GM23338 (cell line): ENCODE data around the gene B4GALT2. TPM values are rescaled to one million over a fixed set of nuclear protein-coding genes. Genes with fewer than 3 reads are reported as not detected.

Source experiments
- ATAC-seq: fragments of 200-7000 bp; cut with Tn5 transposase; 3 replicates; pipeline ENCODE4 v1.9.1; 2020
- DNase-seq: peaks from one replicate; pipeline ENCODE4 v3.0.0-alpha.2; 2015; ENCODE audit warnings: low spot score
- H2AFZ ChIP-seq: fragments of 200-600 bp; sonication (generic); 2 replicates; pipeline ENCODE4 v1.8.0; 2016; ENCODE audit warnings: antibody characterized with exemption, mild to moderate bottlenecking, moderate library complexity
- H3F3A ChIP-seq: fragments of 200-600 bp; sonication (generic); replicated peaks from 2 replicates; pipeline ENCODE4 v1.8.0; 2017; ENCODE audit warnings: antibody characterized with exemption, mixed run types, low read depth
- H3K27ac ChIP-seq: fragments of 200-600 bp; sonication (generic); 2 replicates; pipeline ENCODE4 v1.6.1; 2016; ENCODE audit warnings: low read depth
- H3K27me3 ChIP-seq: fragments of 200-600 bp; sonication (generic); 2 replicates; pipeline ENCODE4 v1.8.0; 2016; ENCODE audit warnings: mild to moderate bottlenecking, mixed run types, moderate library complexity; ENCODE audit not compliant: insufficient read depth
- H3K36me3 ChIP-seq: fragments of 200-600 bp; sonication (generic); 2 replicates; pipeline ENCODE4 v1.8.0; 2016; ENCODE audit warnings: mild to moderate bottlenecking; ENCODE audit not compliant: insufficient read depth
- H3K4me1 ChIP-seq: fragments of 200-600 bp; sonication (generic); 2 replicates; pipeline ENCODE4 v1.8.0; 2016; ENCODE audit warnings: mild to moderate bottlenecking, moderate library complexity; ENCODE audit not compliant: insufficient read depth
- H3K4me2 ChIP-seq: fragments of 200-600 bp; sonication (generic); 2 replicates; pipeline ENCODE4 v1.7.1; 2017; ENCODE audit warnings: mixed run types
- H3K4me3 ChIP-seq: fragments of 200-600 bp; sonication (generic); 2 replicates; pipeline ENCODE4 v1.6.1; 2016; ENCODE audit warnings: mixed run types
- H3K79me2 ChIP-seq: fragments of 200-600 bp; sonication (generic); replicated peaks from 2 replicates; pipeline ENCODE4 v1.8.0; 2017; ENCODE audit warnings: mild to moderate bottlenecking; ENCODE audit not compliant: insufficient read depth
- H3K9me2 ChIP-seq: fragments of 200-600 bp; sonication (generic); 2 replicates; pipeline ENCODE4 v1.8.0; 2017; ENCODE audit not compliant: insufficient read depth
- H4K20me1 ChIP-seq: fragments of 200-600 bp; sonication (generic); replicated peaks from 2 replicates; pipeline ENCODE4 v1.8.0; 2017; ENCODE audit warnings: mild to moderate bottlenecking; ENCODE audit not compliant: insufficient read depth
- H3K27ac Mint-ChIP-seq: 2 replicates; pipeline ENCODE4 v1.8.0; 2020; ENCODE audit warnings: inconsistent platforms, mild to moderate bottlenecking, moderate library complexity, mixed read lengths
- H3K27me3 Mint-ChIP-seq: 3 replicates; pipeline ENCODE4 v1.8.0; 2022; ENCODE audit warnings: low read depth, mild to moderate bottlenecking, moderate library complexity, mixed read lengths, inconsistent platforms; ENCODE audit not compliant: insufficient read depth, poor library complexity
- H3K36me3 Mint-ChIP-seq: 3 replicates; pipeline ENCODE4 v1.8.0; 2021; ENCODE audit warnings: low read depth, mild to moderate bottlenecking, inconsistent platforms, moderate library complexity, mixed read lengths
- H3K4me1 Mint-ChIP-seq: 3 replicates; pipeline ENCODE4 v1.8.0; 2020; ENCODE audit warnings: mild to moderate bottlenecking, inconsistent platforms, mixed read lengths
- H3K4me3 Mint-ChIP-seq: 3 replicates; pipeline ENCODE4 v1.8.0; 2021; ENCODE audit warnings: moderate library complexity, mild to moderate bottlenecking, inconsistent platforms, mixed read lengths
- H3K9me3 Mint-ChIP-seq: 3 replicates; pipeline ENCODE4 v1.8.0; 2020; ENCODE audit warnings: moderate library complexity, mild to moderate bottlenecking, inconsistent platforms, mixed read lengths
- CREB1 ChIP-seq: fragments of 250-450 bp; sonication (Bioruptor Pico); IDR thresholded peaks from 2 replicates; pipeline ENCODE4 v1.5.0; 2020; ENCODE audit warnings: low read depth, mild to moderate bottlenecking, moderate library complexity
- EZH2phosphoT487 ChIP-seq: fragments of 200-600 bp; sonication (generic); IDR thresholded peaks from one replicate; pipeline ENCODE4 v1.8.1; 2018; ENCODE audit warnings: antibody characterized with exemption; ENCODE audit not compliant: unreplicated experiment
- JUNB ChIP-seq: IDR thresholded peaks from one replicate; pipeline ENCODE4 v1.6.1; 2016; ENCODE audit warnings: antibody characterized with exemption; ENCODE audit not compliant: unreplicated experiment
- NANOG ChIP-seq: IDR thresholded peaks from 2 replicates; pipeline ENCODE4 v1.6.1; 2016; ENCODE audit warnings: antibody characterized with exemption, borderline replicate concordance
- STAT1 ChIP-seq: IDR thresholded peaks from one replicate; pipeline ENCODE4 v1.6.1; 2016; ENCODE audit warnings: antibody characterized with exemption; ENCODE audit not compliant: unreplicated experiment
- ZNF114 ChIP-seq: fragments of 250-450 bp; sonication (Bioruptor Pico); IDR thresholded peaks from 2 replicates; pipeline ENCODE4 v1.5.0; 2020; ENCODE audit warnings: mild to moderate bottlenecking, moderate library complexity
- ZNF331 ChIP-seq: fragments of 250-450 bp; sonication (Bioruptor Pico); IDR thresholded peaks from 2 replicates; pipeline ENCODE4 v1.5.0; 2020; ENCODE audit warnings: low read depth, mild to moderate bottlenecking, moderate library complexity
- ZNF462 ChIP-seq: fragments of 250-450 bp; sonication (Bioruptor Pico); IDR thresholded peaks from 2 replicates; pipeline ENCODE4 v1.5.0; 2020; ENCODE audit warnings: mild to moderate bottlenecking, moderate library complexity
- polyA plus RNA-seq: library from polyadenylated mRNA; unstranded; fragments of >200 nt; fragmentation: Nextera tagmentation; extraction: Ambion mirVana; gene quantifications from 2 replicates; pipeline ENCODE4 v1.2.1, GENCODE V29; 2016
- total RNA-seq: library from RNA; depleted of rRNA; stranded (reverse); fragments of >200 nt; shearing (Covaris generic); gene quantifications from 2 replicates; pipeline ENCODE4 v1.2.3, GENCODE V29; 2014
- TF ChIP-seq, protein P1 (sequence below): IDR thresholded peaks from 2 replicates; pipeline ENCODE4 v1.6.1; 2016; ENCODE audit warnings: antibody characterized with exemption

B4GALT2 gene
- total and polyA plus RNA-seq, 2 experiments from 2014 or later: 22.4 to 63.1 TPM

GRCh38 chr1:43930949-43931275, 48.1 kb upstream of the B4GALT2 start (continued):
- no peak for TF ChIP-seq ZNF462 (CRISPR knock-in tag)
- no peak for TF ChIP-seq STAT1
- no peak for TF ChIP-seq ZNF114 (CRISPR knock-in tag)
- no peak for TF ChIP-seq ZNF331
- no peak for TF ChIP-seq NANOG
- no peak for TF ChIP-seq EZH2phosphoT487
- no peak for TF ChIP-seq JUNB

GRCh38 chr1:43931711-43932660, 47.0 kb upstream of the B4GALT2 start:
- Histone ChIP-seq H3K4me3 (no peak overlapping the region), H2AFZ (no peak overlapping the region), H3K79me2 (0 out of 2 replicates have a peak, but pooled peaks cover 1% of the 10 kb centered on the region), H3K36me3 (no peaks in the 10 kb centered on the region), H3K4me1 (peaks cover 30% of the 10 kb centered on the region), H3K27ac (no peak overlapping the region), H3K27me3 (peaks cover 8% of the 10 kb centered on the region), H4K20me1 (0 out of 2 replicates have a peak, but pooled peaks cover 1% of the 10 kb centered on the region), H3K4me2 (peak overlapping the region; percentile 97; the same call in 1 of the 2 replicates), H3K9me2 (no peaks in the 10 kb centered on the region), H3F3A (peaks cover 23% of the 10 kb centered on the region)
- H3K9me3 Mint-ChIP-seq: no peaks in the 10 kb centered on the region
- H3K4me1 Mint-ChIP-seq: peaks cover 40% of the 10 kb centered on the region
- no peaks in the 10 kb centered on the region; the same call in 2 of the 3 replicates for H3K36me3 Mint-ChIP-seq
- H3K27ac Mint-ChIP-seq: no peak overlapping the region
- H3K4me3 Mint-ChIP-seq: peak overlapping the region; percentile 81; the same call in 2 of the 3 replicates
- DNase-seq (no peak), ATAC-seq (no peak)
- peaks cover 33% of the 10 kb centered on the region for H3K27me3 Mint-ChIP-seq
- TF ChIP-seq STAT1: no peak
- no peak for TF ChIP-seq JUNB
- no peak for TF ChIP-seq ZNF114 (CRISPR knock-in tag)
- TF ChIP-seq CREB1: no peak
- TF ChIP-seq, protein P1, sequence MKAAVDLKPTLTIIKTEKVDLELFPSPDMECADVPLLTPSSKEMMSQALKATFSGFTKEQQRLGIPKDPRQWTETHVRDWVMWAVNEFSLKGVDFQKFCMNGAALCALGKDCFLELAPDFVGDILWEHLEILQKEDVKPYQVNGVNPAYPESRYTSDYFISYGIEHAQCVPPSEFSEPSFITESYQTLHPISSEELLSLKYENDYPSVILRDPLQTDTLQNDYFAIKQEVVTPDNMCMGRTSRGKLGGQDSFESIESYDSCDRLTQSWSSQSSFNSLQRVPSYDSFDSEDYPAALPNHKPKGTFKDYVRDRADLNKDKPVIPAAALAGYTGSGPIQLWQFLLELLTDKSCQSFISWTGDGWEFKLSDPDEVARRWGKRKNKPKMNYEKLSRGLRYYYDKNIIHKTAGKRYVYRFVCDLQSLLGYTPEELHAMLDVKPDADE: no peak
